ENCODE measurements around the gene RABGAP1L. TPM values are rescaled to one million over a fixed set of nuclear protein-coding genes. Genes with fewer than 3 reads are reported as not detected.

RABGAP1L gene
- total and polyA plus RNA-seq, 2 donors from 2014 or later = 16.2 to 48.5 TPM

- Histone ChIP-seq H3K27me3 (ENCODE audit: control insufficient read depth, insufficient read depth, low read length) (no peaks in the 10 kb centered on the region), H3K4me1 (ENCODE audit: control insufficient read depth in 2 of 3, insufficient read depth in 2 of 3, low read depth in 1 of 3, low read length in 3 of 3) (peaks cover 0 to 3% (median 0%) of the 10 kb centered on the region in 3 donors), H3K9me3 (ENCODE audit: control insufficient read depth in 2 of 3, insufficient read depth in 1 of 3, low read length in 3 of 3) (no peaks in the 10 kb centered on the region), H3K27ac (ENCODE audit: low read depth in 2 of 2, low read length in 2 of 2) (no peak overlapping the region), H3K36me3 (ENCODE audit: control insufficient read depth in 2 of 3, insufficient read depth in 3 of 3, low read length in 3 of 3) (no peaks in the 10 kb centered on the region), H3K9ac (ENCODE audit: low read length in 3 of 3) (no peak overlapping the region), H3K4me3 (ENCODE audit: low read length in 3 of 3) (no peak overlapping the region)
- DNase-seq (no peak), FAIRE-seq (no peak)
- TF ChIP-seq CTCF (IDR thresholded peaks at IDR 0.05; ENCODE audit: borderline replicate concordance, extremely low read depth, insufficient read depth) = no peak
- intact Hi-C loops (cut with DNase I) = no loop called here
Observed at GRCh38 chr1:174157157-174157806, 2.0 kb upstream of the RABGAP1L start.

GRCh38 chr1:174158767-174159251 is 511 bp upstream of the RABGAP1L start:
- Histone ChIP-seq H3K27ac (ENCODE audit: low read depth in 2 of 2, low read length in 2 of 2) (peak overlapping the region; percentile 65 to 89), H3K4me3 (ENCODE audit: low read length in 3 of 3) (peak overlapping the region; percentile 85 to 95 (median 86)), H3K36me3 (ENCODE audit: control insufficient read depth in 2 of 3, insufficient read depth in 3 of 3, low read length in 3 of 3) (no peaks in the 10 kb centered on the region), H3K4me1 (ENCODE audit: control insufficient read depth in 2 of 3, insufficient read depth in 2 of 3, low read depth in 1 of 3, low read length in 3 of 3) (peaks cover 0 to 3% (median 0%) of the 10 kb centered on the region in 3 donors), H3K27me3 (ENCODE audit: control insufficient read depth, insufficient read depth, low read length) (no peaks in the 10 kb centered on the region), H3K9ac (ENCODE audit: low read length in 3 of 3) (peak overlapping the region; percentile 69 to 74 (median 73)), H3K9me3 (ENCODE audit: control insufficient read depth in 2 of 3, insufficient read depth in 1 of 3, low read length in 3 of 3) (no peaks in the 10 kb centered on the region)
- intact Hi-C loops (cut with DNase I) = no loop called here
- FAIRE-seq (no peak), DNase-seq (no peak)
- no peak for TF ChIP-seq CTCF (IDR thresholded peaks at IDR 0.05; ENCODE audit: borderline replicate concordance, extremely low read depth, insufficient read depth)

GRCh38 chr1:174160109-174160473 is 771 bp downstream of the RABGAP1L start:
- Histone ChIP-seq H3K9me3 (ENCODE audit: control insufficient read depth in 2 of 3, insufficient read depth in 1 of 3, low read length in 3 of 3) (no peaks in the 10 kb centered on the region), H3K4me1 (ENCODE audit: control insufficient read depth in 2 of 3, insufficient read depth in 2 of 3, low read depth in 1 of 3, low read length in 3 of 3) (peaks cover 0 to 7% (median 3%) of the 10 kb centered on the region in 3 donors), H3K27me3 (ENCODE audit: control insufficient read depth, insufficient read depth, low read length) (no peaks in the 10 kb centered on the region), H3K36me3 (ENCODE audit: control insufficient read depth in 2 of 3, insufficient read depth in 3 of 3, low read length in 3 of 3) (no peaks in the 10 kb centered on the region), H3K27ac (ENCODE audit: low read depth in 2 of 2, low read length in 2 of 2) (peak overlapping the region; percentile 89 to 91), H3K4me3 (ENCODE audit: low read length in 3 of 3) (peak overlapping the region; percentile 74 to 87 (median 86)), H3K9ac (ENCODE audit: low read length in 3 of 3) (peak overlapping the region; percentile 18 to 84 (median 56))
- no peak for TF ChIP-seq CTCF (IDR thresholded peaks at IDR 0.05; ENCODE audit: borderline replicate concordance, extremely low read depth, insufficient read depth)
- DNase-seq (peak in 3 of 5 donors; percentile 33 to 81 (median 74)), FAIRE-seq (no peak)
- intact Hi-C loops (cut with DNase I) = no loop called here
